GM12891 (cell line): ENCODE measurements around the gene HORMAD1.

Source experiments
- POLR2A ChIP-seq: IDR thresholded peaks from 2 replicates; pipeline ENCODE4 v1.6.1; 2011; ENCODE audit warnings: low read depth, low read length, control low read depth
- POLR2AphosphoS5 ChIP-seq: IDR thresholded peaks from 2 replicates; pipeline ENCODE4 v1.6.1; 2011; ENCODE audit warnings: low read depth, low read length, control low read depth
- SPI1 ChIP-seq: IDR thresholded peaks from 2 replicates; pipeline ENCODE4 v1.6.1; 2011; ENCODE audit warnings: low read depth, low read length, control low read depth
- TAF1 ChIP-seq: IDR thresholded peaks from 2 replicates; pipeline ENCODE4 v1.6.1; 2011; ENCODE audit warnings: low read depth, low read length, control low read depth

DNA sequence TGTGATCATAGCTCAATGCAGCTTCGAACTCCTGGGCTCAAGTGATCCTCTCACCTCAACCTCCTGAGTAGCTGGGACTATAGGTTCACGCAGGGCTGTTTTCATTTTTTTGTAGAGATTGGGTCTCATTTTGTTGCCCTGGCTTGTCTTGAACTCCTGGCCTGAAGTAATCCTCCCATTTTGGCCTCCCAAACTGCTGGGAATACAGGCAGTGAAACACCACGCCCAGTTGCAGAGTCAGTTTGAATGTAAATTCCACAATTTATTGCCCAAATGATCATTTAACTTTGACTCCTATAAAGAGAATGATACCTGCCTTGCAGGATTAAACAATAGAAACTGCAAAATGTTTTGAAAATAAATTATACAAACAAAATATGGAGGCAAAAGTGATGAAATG is 34.4 kb downstream of the HORMAD1 start:
- no peak for TF ChIP-seq POLR2A
- no peak for TF ChIP-seq TAF1
- no peak for TF ChIP-seq POLR2AphosphoS5
- no peak for TF ChIP-seq SPI1
